Endothelial cell of umbilical vein (primary cell): ENCODE data around the gene DGCR2. TPM values are rescaled to one million over a fixed set of nuclear protein-coding genes. Genes with fewer than 3 reads are reported as not detected.

Source experiments
- BruUV-seq: library from RNA; stranded (reverse); fragments of 400-500 nt; replicated peaks from 2 replicates; lab custom pipeline; 2021; lab: Mats Ljungman, UMichigan
- CTCF ChIA-PET: fragments of 300-600, 350-600 bp; sonication (Branson Sonifier 250); formaldehyde crosslinking; loops from one replicate; lab custom pipeline; 2021; ENCODE audit warnings: antibody characterized with exemption, inconsistent platforms; lab: Charles Lee
- POLR2A ChIA-PET: fragments of 300-600, 350-600 bp; sonication (Branson Sonifier 250); formaldehyde crosslinking; loops from one replicate; lab custom pipeline; 2021; ENCODE audit warnings: antibody characterized with exemption, inconsistent platforms; lab: Charles Lee
- DNase-seq: peaks from one replicate; pipeline ENCODE4 v3.0.0-alpha.2; 2011; ENCODE audit warnings: low read depth, low spot score
- FAIRE-seq: peaks from 2 replicates; lab custom pipeline; 2011; peaks lifted over from hg19 to GRCh38; lab: Jason Lieb, UNC
- H2AFZ ChIP-seq: 2 replicates; pipeline ENCODE4 v1.6.0; 2012; ENCODE audit warnings: low read depth, low read length, control low read depth, inconsistent platforms
- H3K27ac ChIP-seq: 2 replicates; pipeline ENCODE4 v1.5.1; 2011; ENCODE audit warnings: low read depth, mild to moderate bottlenecking, control low read depth, low read length, moderate library complexity; ENCODE audit not compliant: insufficient read depth
- H3K27me3 ChIP-seq, 2 experiments: 2 replicates each; pipeline versions ENCODE4 v1.6.0 to v1.6.1; 2011; ENCODE audit warnings: low read length in 2 of 2, mixed read lengths in 1 of 2; ENCODE audit not compliant: control insufficient read depth in 2 of 2, insufficient read depth in 2 of 2
- H3K36me3 ChIP-seq, 2 experiments: 2 replicates in 1 of 2; 3 replicates in 1 of 2; pipeline ENCODE4 v1.5.1; 2011; ENCODE audit warnings: low read length in 2 of 2, mild to moderate bottlenecking in 1 of 2, moderate library complexity in 1 of 2; ENCODE audit not compliant: control insufficient read depth in 2 of 2, insufficient read depth in 2 of 2; ENCODE audit errors: extremely low read depth in 1 of 2
- H3K4me1 ChIP-seq: 3 replicates; pipeline ENCODE4 v1.5.1; 2011; ENCODE audit warnings: mild to moderate bottlenecking, low read length; ENCODE audit not compliant: control insufficient read depth, insufficient read depth; ENCODE audit errors: extremely low read depth
- H3K4me2 ChIP-seq: 2 replicates; pipeline ENCODE4 v1.6.1; 2011; ENCODE audit warnings: low read length, control low read depth, mixed read lengths; ENCODE audit not compliant: insufficient read depth
- H3K4me3 ChIP-seq, 3 experiments: fragments of 200-600 bp in 1 of 3; sonication (generic), shearing (Covaris generic) in 1 of 3; replicated peaks in 1 of 3; 2 replicates each; pipeline ENCODE4 v1.5.1; 2011 to 2016; ENCODE audit warnings: control low read depth in 3 of 3, low read length in 3 of 3, mild to moderate bottlenecking in 2 of 3, inconsistent platforms in 1 of 3, low read depth in 1 of 3, moderate library complexity in 1 of 3; ENCODE audit not compliant: insufficient read depth in 1 of 3
- H3K79me2 ChIP-seq: 2 replicates; pipeline ENCODE4 v1.6.0; 2012; ENCODE audit warnings: low read length, inconsistent platforms; ENCODE audit not compliant: control insufficient read depth, insufficient read depth
- H3K9ac ChIP-seq: replicated peaks from 2 replicates; pipeline ENCODE3; 2011; ENCODE audit warnings: low read length, control low read depth; ENCODE audit not compliant: insufficient read depth; ENCODE audit errors: extremely low read depth
- H3K9me1 ChIP-seq: replicated peaks from 3 replicates; pipeline ENCODE4 v1.6.0; 2011; ENCODE audit warnings: mild to moderate bottlenecking, low read length; ENCODE audit not compliant: control insufficient read depth, insufficient read depth; ENCODE audit errors: extremely low read depth
- H3K9me3 ChIP-seq: replicated peaks from 2 replicates; pipeline ENCODE4 v1.5.1; 2012; ENCODE audit warnings: low read length, inconsistent platforms; ENCODE audit not compliant: control insufficient read depth, insufficient read depth
- H4K20me1 ChIP-seq: replicated peaks from 2 replicates; pipeline ENCODE3; 2011; ENCODE audit warnings: mild to moderate bottlenecking, low read length; ENCODE audit not compliant: control insufficient read depth, insufficient read depth; ENCODE audit errors: extremely low read depth
- CTCF ChIP-seq, 2 donors: IDR thresholded peaks; 1 replicate in 1 of 2; 2 replicates in 1 of 2; pipeline ENCODE4 v1.5.1; 2011; ENCODE audit warnings: low read length in 2 of 2, mild to moderate bottlenecking in 2 of 2, moderate library complexity in 2 of 2, control low read depth in 1 of 2, inconsistent platforms in 1 of 2, low read depth in 1 of 2; ENCODE audit not compliant: insufficient read depth in 1 of 2; ENCODE audit errors: extremely low read depth in 1 of 2
- EZH2 ChIP-seq: IDR thresholded peaks from 2 replicates; pipeline ENCODE4 v1.6.1; 2012; ENCODE audit warnings: borderline replicate concordance, low read depth, mild to moderate bottlenecking, moderate library complexity, low read length, inconsistent platforms; ENCODE audit not compliant: severe bottlenecking
- FOS ChIP-seq: IDR thresholded peaks from 2 replicates; pipeline ENCODE4 v1.6.1; 2011; ENCODE audit warnings: mild to moderate bottlenecking, low read length, moderate library complexity, borderline replicate concordance; ENCODE audit not compliant: insufficient read depth
- GATA2 ChIP-seq: IDR thresholded peaks from 2 replicates; pipeline ENCODE4 v1.7.0; 2011; ENCODE audit warnings: low read depth, mild to moderate bottlenecking, moderate library complexity, mixed read lengths, low read length; ENCODE audit not compliant: insufficient read length, insufficient read depth
- JUN ChIP-seq: IDR thresholded peaks from 2 replicates; pipeline ENCODE4 v1.6.1; 2011; ENCODE audit warnings: borderline replicate concordance, low read depth; ENCODE audit not compliant: insufficient read length, insufficient read depth
- MAX ChIP-seq: IDR thresholded peaks from 2 replicates; pipeline ENCODE4 v1.6.1; 2011; ENCODE audit not compliant: insufficient read depth, insufficient read length
- MYC ChIP-seq: IDR thresholded peaks from one replicate; pipeline ENCODE4 v1.6.1; 2011; ENCODE audit warnings: mild to moderate bottlenecking, low read depth, low read length
- POLR2A ChIP-seq: IDR thresholded peaks from 2 replicates; pipeline ENCODE4 v1.6.1; 2012; ENCODE audit warnings: low read depth, mild to moderate bottlenecking, control low read depth, low read length
- POLR2AphosphoS5 ChIP-seq: IDR thresholded peaks from 2 replicates; pipeline ENCODE4 v1.6.1; 2012; ENCODE audit warnings: low read depth, mild to moderate bottlenecking, control low read depth, low read length, moderate library complexity; ENCODE audit not compliant: insufficient read depth
- dilution Hi-C: fragments of 300-500 bp; cut with MboI; formaldehyde crosslinking; loops from one replicate; pipeline ENCODE4 v1.15.0; 2019; ENCODE audit warnings: low sequenced_read_pairs; ENCODE audit not compliant: extremely low pct_ligation_motif_present
- intact Hi-C: fragments of 100-400 bp; cut with micrococcal nuclease; formaldehyde crosslinking; loops from one replicate; pipeline ENCODE4 v1.10.0; 2022
- polyA plus RNA-seq, 4 experiments: library from polyadenylated mRNA; depleted of rRNA in 3 of 4; stranded (reverse) in 3 of 4; unstranded in 1 of 4; fragments of >200 nt; gene quantifications; 2 replicates each; pipeline versions ENCODE4 v1.2.1 to v1.2.3, GENCODE V29; 2011 to 2012; ENCODE audit warnings: missing spikeins in 1 of 4
- total RNA-seq: library from RNA; stranded (reverse); gene quantifications from 2 replicates; pipeline ENCODE4 v1.2.3, GENCODE V29; 2021

The DGCR2 gene
- total and polyA plus RNA-seq, 2 donors (not counting 3 experiments of a cell fraction or from before 2014, with no cell fraction given) = 44.8 to 51.2 TPM

- no peak for TF ChIP-seq POLR2A
- no peak for TF ChIP-seq CTCF (IDR thresholded peaks at IDR 0.05; ENCODE audit: extremely low read depth in 1 of 2, insufficient read depth in 1 of 2, low read depth in 1 of 2, low read length in 2 of 2)
- TF ChIP-seq GATA2 = no peak
- no peak for TF ChIP-seq EZH2
- no peak for TF ChIP-seq POLR2AphosphoS5
- no peak for TF ChIP-seq MYC
- no peak for TF ChIP-seq FOS
- TF ChIP-seq JUN = no peak
- TF ChIP-seq MAX = no peak
- BruUV-seq = no TSS peak
- intact Hi-C loops = no loop called here
- Histone ChIP-seq H4K20me1 (no peaks in the 10 kb centered on the region), H3K9me1 (no peaks in the 10 kb centered on the region), H3K9me3 (no peaks in the 10 kb centered on the region), H3K4me1 (no peaks in the 10 kb centered on the region), H3K9ac (no peak overlapping the region), H3K4me3 (no peak overlapping the region), H3K4me2 (no peak overlapping the region), H3K27me3 (no peaks in the 10 kb centered on the region), H3K36me3 (no peaks in the 10 kb centered on the region), H3K27ac (no peak overlapping the region), H2AFZ (no peak overlapping the region), H3K79me2 (no peaks in the 10 kb centered on the region)
- FAIRE-seq = no peak
- POLR2A ChIA-PET = no interaction called here
- dilution Hi-C loops = no loop called here
- DNase-seq = no peak
- CTCF ChIA-PET = no interaction called here
Observed at GRCh38 chr22:19016081-19016766, 106.0 kb downstream of the DGCR2 start.
